K562 (cell line): ENCODE measurements around the gene FBXO10. TPM values are rescaled to one million over a fixed set of nuclear protein-coding genes. Genes with fewer than 3 reads are reported as not detected.

ENCODE experiments used
- ASH1L ChIP-seq: fragments of 450-650 bp; IDR thresholded peaks from 2 replicates; pipeline ENCODE4 v1.6.1; 2018; ENCODE audit warnings: borderline replicate concordance, mild to moderate bottlenecking, low read depth; ENCODE audit not compliant: partially characterized antibody
- BRCA1 ChIP-seq, 2 experiments: fragments of 450-650 bp in 1 of 2; sonication (generic) in 1 of 2; formaldehyde crosslinking in 1 of 2; IDR thresholded peaks; 2 replicates each; pipeline versions ENCODE4 v1.5.0 to v1.6.1; 2017 to 2020; ENCODE audit warnings: mild to moderate bottlenecking in 1 of 2, missing genetic modification reagents in 1 of 2
- CBFA2T2 ChIP-seq: fragments of 450-650 bp; conservative IDR thresholded peaks from 2 replicates; pipeline ENCODE4 v1.6.1; 2017; ENCODE audit warnings: mild to moderate bottlenecking
- CBX3 ChIP-seq, 2 experiments: IDR thresholded peaks; 1 replicate in 1 of 2; 2 replicates in 1 of 2; pipeline ENCODE4 v1.6.1; 2012; ENCODE audit warnings: inconsistent platforms in 2 of 2, low read length in 2 of 2, borderline replicate concordance in 1 of 2, control low read depth in 1 of 2
- CHCHD3 ChIP-seq: fragments of 250-450 bp; sonication (Bioruptor Pico); IDR thresholded peaks from 2 replicates; pipeline ENCODE4 v2.1.2; 2022; ENCODE audit warnings: mild to moderate bottlenecking
- DPF2 ChIP-seq: fragments of 450-650 bp; IDR thresholded peaks from 2 replicates; pipeline ENCODE4 v1.6.1; 2016
- ELF2 ChIP-seq: fragments of 250-450 bp; sonication (Bioruptor Pico); IDR thresholded peaks from 2 replicates; pipeline ENCODE4 v1.5.0; 2021; ENCODE audit warnings: mild to moderate bottlenecking
- HDAC8 ChIP-seq: fragments of 450-650 bp; IDR thresholded peaks from 2 replicates; pipeline ENCODE4 v1.6.1; 2016; ENCODE audit warnings: mild to moderate bottlenecking, missing genetic modification characterization, moderate library complexity, missing compliant biosample characterization
- HNRNPLL ChIP-seq: fragments of 200-400 bp; formaldehyde crosslinking; IDR thresholded peaks from 2 replicates; pipeline ENCODE4 v1.6.1; 2017; ENCODE audit warnings: low read length, low read depth, mild to moderate bottlenecking; ENCODE audit not compliant: poor library complexity, severe bottlenecking
- KAT2B ChIP-seq: IDR thresholded peaks from one replicate; pipeline ENCODE4 v1.6.1; 2012; ENCODE audit warnings: low read depth, mild to moderate bottlenecking, control low read depth, inconsistent platforms, low read length, moderate library complexity
- KDM1A ChIP-seq, 2 experiments: fragments of 450-650 bp; IDR thresholded peaks; 2 replicates each; pipeline ENCODE4 v1.6.1; 2016; ENCODE audit warnings: mild to moderate bottlenecking in 2 of 2
- NFYB ChIP-seq: IDR thresholded peaks from 2 replicates; pipeline ENCODE4 v1.6.1; 2011; ENCODE audit warnings: mild to moderate bottlenecking, moderate library complexity; ENCODE audit not compliant: insufficient read length; ENCODE audit errors: extremely low read depth
- SETDB1 ChIP-seq: IDR thresholded peaks from one replicate; pipeline ENCODE4 v1.6.1; 2012; ENCODE audit warnings: low read length, control low read depth, inconsistent platforms
- SIX5 ChIP-seq, 2 experiments: IDR thresholded peaks; 2 replicates each; pipeline ENCODE4 v1.6.1; 2011; ENCODE audit warnings: low read length in 2 of 2, borderline replicate concordance in 1 of 2, low read depth in 1 of 2, mild to moderate bottlenecking in 1 of 2, moderate library complexity in 1 of 2; ENCODE audit not compliant: insufficient read depth in 1 of 2
- TAL1 ChIP-seq: fragments of 450-650 bp; IDR thresholded peaks from 2 replicates; pipeline ENCODE4 v1.6.1; 2016; ENCODE audit warnings: mild to moderate bottlenecking
- TBP ChIP-seq: optimal IDR thresholded peaks from 2 replicates; pipeline ENCODE3; 2011; ENCODE audit warnings: low read depth, low read length, improper control_type of control experiment
- TRIM28 ChIP-seq: fragments of 450-650 bp; IDR thresholded peaks from 2 replicates; pipeline ENCODE4 v1.6.1; 2017
- ZNF444 ChIP-seq: fragments of 250-450 bp; sonication (Bioruptor Pico); IDR thresholded peaks from 2 replicates; pipeline ENCODE4 v1.4.0; 2020; ENCODE audit warnings: mild to moderate bottlenecking, moderate library complexity
- ZNF830 ChIP-seq: fragments of 250-450 bp; sonication (Bioruptor Pico); IDR thresholded peaks from 2 replicates; pipeline ENCODE4 v1.5.0; 2021; ENCODE audit warnings: mild to moderate bottlenecking
- polyA plus RNA-seq, 8 experiments: library from polyadenylated mRNA; depleted of rRNA in 4 of 8; stranded (reverse) in 5 of 8; unstranded in 3 of 8; fragments of >200 nt; fragmentation: Nextera tagmentation in 2 of 8; fragmentation: Illumina TruSeq in 1 of 8; extraction: Ambion mirVana in 2 of 8; extraction: Trizol in 1 of 8; gene quantifications; 2 replicates each; pipeline versions ENCODE4 v1.2.1 to v1.2.3, GENCODE V29; 2011 to 2014; ENCODE audit warnings: inconsistent platforms in 1 of 8, missing spikeins in 1 of 8
- total RNA-seq, 7 experiments: library from RNA; depleted of rRNA in 6 of 7; stranded (reverse); fragments of >200 nt in 6 of 7; fragmentation: Illumina TruSeq in 2 of 7; extraction: Trizol in 2 of 7; gene quantifications; 2 replicates each; pipeline versions ENCODE4 v1.2.1 to v1.2.3, GENCODE V29; 2011 to 2021; ENCODE audit warnings: low replicate concordance in 1 of 7
- TF ChIP-seq, protein P1 (sequence below): conservative IDR thresholded peaks from 2 replicates; pipeline ENCODE4 v1.6.1; 2011; ENCODE audit warnings: low read depth, mild to moderate bottlenecking, low read length; ENCODE audit not compliant: control insufficient read depth
- TF ChIP-seq, protein P2 (sequence below): fragments of 450-650 bp; formaldehyde crosslinking; IDR thresholded peaks from 2 replicates; pipeline ENCODE4 v1.4.0; 2022; ENCODE audit warnings: missing genetic modification characterization
- TF ChIP-seq, protein P3 (sequence below): fragments of 250-450 bp; sonication (Bioruptor Pico); IDR thresholded peaks from 2 replicates; pipeline ENCODE4 v1.8.0; 2021; ENCODE audit warnings: borderline replicate concordance, mild to moderate bottlenecking, moderate library complexity; ENCODE audit not compliant: poor library complexity, severe bottlenecking
- TF ChIP-seq, protein P4 (sequence below): fragments of 450-650 bp; IDR thresholded peaks from 2 replicates; pipeline ENCODE4 v1.6.1; 2016; ENCODE audit warnings: low read depth, mild to moderate bottlenecking, moderate library complexity
- TF ChIP-seq, protein P5 (sequence below): fragments of 450-650 bp; formaldehyde crosslinking; IDR thresholded peaks from 2 replicates; pipeline ENCODE4 v1.4.0; 2022; ENCODE audit warnings: mild to moderate bottlenecking, moderate library complexity

The FBXO10 gene
- total and polyA plus RNA-seq, 9 of the 15 experiments (the other 6 are each of a cell fraction or from before 2014, with no cell fraction given): 0.84 to 9.9 (median 6.0) TPM

DNA sequence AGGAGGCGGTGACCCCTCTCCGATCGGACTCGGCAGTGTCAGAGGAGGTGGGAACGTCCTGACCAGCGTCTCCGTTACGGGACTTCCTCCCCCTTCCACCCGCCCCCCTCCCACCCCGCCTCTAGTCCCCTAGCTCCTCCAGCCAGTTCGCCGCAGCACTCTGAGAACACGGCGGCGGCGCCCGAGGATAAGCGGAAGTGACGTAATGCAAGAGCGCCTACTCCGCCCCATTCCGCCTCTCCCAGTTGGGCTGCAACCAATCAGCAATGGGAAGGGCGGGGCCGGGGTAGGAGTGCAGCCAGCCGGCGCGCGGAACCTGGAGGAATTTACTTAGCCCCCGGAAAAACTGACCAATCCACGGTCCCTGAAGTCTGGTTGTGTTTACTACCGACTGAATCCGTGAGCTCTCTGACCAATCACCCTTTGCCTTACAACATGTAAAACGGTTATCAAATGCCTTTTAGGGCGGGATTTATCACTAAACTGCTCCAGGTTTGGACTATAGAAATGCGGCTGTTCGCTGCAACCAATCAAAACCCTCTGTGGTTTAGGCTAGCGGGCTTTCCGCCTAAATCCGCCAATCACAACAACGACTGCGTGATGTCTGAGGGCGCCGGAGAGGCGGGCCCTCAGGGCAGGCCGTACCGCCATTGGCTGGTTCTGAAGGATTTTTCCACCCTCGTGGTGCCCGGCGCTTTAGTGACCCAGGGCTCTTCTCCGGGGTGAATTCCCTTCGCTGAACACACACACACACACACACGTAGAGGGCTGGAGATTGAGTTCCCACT, 110.7 kb downstream of the FBXO10 start, which contains the start of gene ZBTB5 (continued):
- TF ChIP-seq CHCHD3 (CRISPR knock-in tag): 0 out of 2 replicates have a peak, but pooled peaks have one; percentile 64
- 0 out of 2 replicates have a peak, but pooled peaks have one; percentile 24 for TF ChIP-seq ZNF830
- no peak for TF ChIP-seq KAT2B
- peak; percentile 37; the same call in 1 of the 2 replicates for TF ChIP-seq DPF2
- TF ChIP-seq SIX5 (IDR thresholded peaks at IDR 0.05; ENCODE audit: borderline replicate concordance in 1 of 2, insufficient read depth in 1 of 2, low read depth in 1 of 2, low read length in 2 of 2): no peak
- TF ChIP-seq ZNF444 (CRISPR knock-in tag): no peak
- TF ChIP-seq KDM1A (IDR thresholded peaks at IDR 0.05): no peak
- peak; percentile 96 for TF ChIP-seq ASH1L
- TF ChIP-seq, protein P1, sequence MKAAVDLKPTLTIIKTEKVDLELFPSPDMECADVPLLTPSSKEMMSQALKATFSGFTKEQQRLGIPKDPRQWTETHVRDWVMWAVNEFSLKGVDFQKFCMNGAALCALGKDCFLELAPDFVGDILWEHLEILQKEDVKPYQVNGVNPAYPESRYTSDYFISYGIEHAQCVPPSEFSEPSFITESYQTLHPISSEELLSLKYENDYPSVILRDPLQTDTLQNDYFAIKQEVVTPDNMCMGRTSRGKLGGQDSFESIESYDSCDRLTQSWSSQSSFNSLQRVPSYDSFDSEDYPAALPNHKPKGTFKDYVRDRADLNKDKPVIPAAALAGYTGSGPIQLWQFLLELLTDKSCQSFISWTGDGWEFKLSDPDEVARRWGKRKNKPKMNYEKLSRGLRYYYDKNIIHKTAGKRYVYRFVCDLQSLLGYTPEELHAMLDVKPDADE: no peak
- TF ChIP-seq CBX3 (IDR thresholded peaks at IDR 0.05; ENCODE audit: borderline replicate concordance in 1 of 2, low read length in 2 of 2): no peak
- TF ChIP-seq, protein P2, sequence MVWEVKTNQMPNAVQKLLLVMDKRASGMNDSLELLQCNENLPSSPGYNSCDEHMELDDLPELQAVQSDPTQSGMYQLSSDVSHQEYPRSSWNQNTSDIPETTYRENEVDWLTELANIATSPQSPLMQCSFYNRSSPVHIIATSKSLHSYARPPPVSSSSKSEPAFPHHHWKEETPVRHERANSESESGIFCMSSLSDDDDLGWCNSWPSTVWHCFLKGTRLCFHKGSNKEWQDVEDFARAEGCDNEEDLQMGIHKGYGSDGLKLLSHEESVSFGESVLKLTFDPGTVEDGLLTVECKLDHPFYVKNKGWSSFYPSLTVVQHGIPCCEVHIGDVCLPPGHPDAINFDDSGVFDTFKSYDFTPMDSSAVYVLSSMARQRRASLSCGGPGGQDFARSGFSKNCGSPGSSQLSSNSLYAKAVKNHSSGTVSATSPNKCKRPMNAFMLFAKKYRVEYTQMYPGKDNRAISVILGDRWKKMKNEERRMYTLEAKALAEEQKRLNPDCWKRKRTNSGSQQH (CRISPR knock-in tag): no peak
- TF ChIP-seq BRCA1 (IDR thresholded peaks at IDR 0.05): no peak
- TF ChIP-seq BRCA1 (CRISPR knock-in tag; IDR thresholded peaks at IDR 0.05): no peak
- no peak for TF ChIP-seq HDAC8 (tag)
- peak; percentile 87 for TF ChIP-seq HNRNPLL
- no peak for TF ChIP-seq SETDB1
- TF ChIP-seq, protein P3, sequence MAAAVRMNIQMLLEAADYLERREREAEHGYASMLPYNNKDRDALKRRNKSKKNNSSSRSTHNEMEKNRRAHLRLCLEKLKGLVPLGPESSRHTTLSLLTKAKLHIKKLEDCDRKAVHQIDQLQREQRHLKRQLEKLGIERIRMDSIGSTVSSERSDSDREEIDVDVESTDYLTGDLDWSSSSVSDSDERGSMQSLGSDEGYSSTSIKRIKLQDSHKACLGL (CRISPR knock-in tag): peak; percentile 52
- TF ChIP-seq, protein P4, sequence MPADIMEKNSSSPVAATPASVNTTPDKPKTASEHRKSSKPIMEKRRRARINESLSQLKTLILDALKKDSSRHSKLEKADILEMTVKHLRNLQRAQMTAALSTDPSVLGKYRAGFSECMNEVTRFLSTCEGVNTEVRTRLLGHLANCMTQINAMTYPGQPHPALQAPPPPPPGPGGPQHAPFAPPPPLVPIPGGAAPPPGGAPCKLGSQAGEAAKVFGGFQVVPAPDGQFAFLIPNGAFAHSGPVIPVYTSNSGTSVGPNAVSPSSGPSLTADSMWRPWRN: peak; percentile 35; the same call in 1 of the 2 replicates
- TF ChIP-seq TRIM28: no peak
- peak; percentile 88 for TF ChIP-seq TBP
- TF ChIP-seq NFYB: peak; percentile 97
- no peak for TF ChIP-seq ELF2
- no peak for TF ChIP-seq TAL1
- TF ChIP-seq CBFA2T2: no peak
- TF ChIP-seq, protein P5, sequence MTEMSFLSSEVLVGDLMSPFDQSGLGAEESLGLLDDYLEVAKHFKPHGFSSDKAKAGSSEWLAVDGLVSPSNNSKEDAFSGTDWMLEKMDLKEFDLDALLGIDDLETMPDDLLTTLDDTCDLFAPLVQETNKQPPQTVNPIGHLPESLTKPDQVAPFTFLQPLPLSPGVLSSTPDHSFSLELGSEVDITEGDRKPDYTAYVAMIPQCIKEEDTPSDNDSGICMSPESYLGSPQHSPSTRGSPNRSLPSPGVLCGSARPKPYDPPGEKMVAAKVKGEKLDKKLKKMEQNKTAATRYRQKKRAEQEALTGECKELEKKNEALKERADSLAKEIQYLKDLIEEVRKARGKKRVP (CRISPR knock-in tag): no peak
